ENCODE measurements around the gene GATD1.

The GATD1 gene

GRCh38 chr11:812390-812789 lies 35.1 kb upstream of the GATD1 start:
- DNase-seq (ENCODE audit: low read depth in 2 of 2) = no peak

- no peak for DNase-seq (ENCODE audit: low read depth in 2 of 2)
Observed at GRCh38 chr11:811446-812245, 34.4 kb upstream of the GATD1 start.

- no peak for DNase-seq (ENCODE audit: low read depth in 2 of 2)
Observed at GRCh38 chr11:810040-810567, 32.8 kb upstream of the GATD1 start.

GRCh38 chr11:809287-810039 lies 32.2 kb upstream of the GATD1 start, which contains the start of gene RPLP2:
TSS of gene RPLP2 (plus strand) at chr11:809967. CDS start at chr11:810235, 268 bp downstream.
- DNase-seq (ENCODE audit: low read depth in 2 of 2) = peak; percentile 95 to 96

GRCh38 chr11:808427-809286 lies 31.4 kb upstream of the GATD1 start:
- DNase-seq (ENCODE audit: low read depth in 2 of 2) = no peak

- DNase-seq (ENCODE audit: low read depth in 2 of 2) = no peak
Observed at GRCh38 chr11:804599-804964, 27.3 kb upstream of the GATD1 start.

GRCh38 chr11:803770-804598 lies 26.7 kb upstream of the GATD1 start:
- DNase-seq (ENCODE audit: low read depth in 2 of 2) = no peak

GRCh38 chr11:803467-803742 lies 26.1 kb upstream of the GATD1 start:
- no peak for DNase-seq (ENCODE audit: low read depth in 2 of 2)

GRCh38 chr11:802693-803466 lies 25.6 kb upstream of the GATD1 start:
- DNase-seq (ENCODE audit: low read depth in 2 of 2) = no peak

GRCh38 chr11:802018-802617 lies 24.8 kb upstream of the GATD1 start:
- DNase-seq (ENCODE audit: low read depth in 2 of 2) = no peak

GRCh38 chr11:801097-801780 lies 24.0 kb upstream of the GATD1 start:
- DNase-seq (ENCODE audit: low read depth in 2 of 2) = no peak

- DNase-seq (ENCODE audit: low read depth in 2 of 2) = no peak
Observed at GRCh38 chr11:800473-800872, 23.2 kb upstream of the GATD1 start.

GRCh38 chr11:799641-800316 lies 22.5 kb upstream of the GATD1 start:
- no peak for DNase-seq (ENCODE audit: low read depth in 2 of 2)

- DNase-seq (ENCODE audit: low read depth in 2 of 2) = peak; percentile 68
Observed at GRCh38 chr11:798093-798713, 20.9 kb upstream of the GATD1 start, which contains the start of gene SLC25A22. TSS of gene SLC25A22 (minus strand) at chr11:798281. CDS start at chr11:795006, 3,275 bp downstream.

- peak in 1 of 2 donors; percentile 50 for DNase-seq (ENCODE audit: low read depth in 2 of 2)
Observed at GRCh38 chr11:797296-798092, 20.2 kb upstream of the GATD1 start.

GRCh38 chr11:796565-797295 lies 19.4 kb upstream of the GATD1 start:
- DNase-seq (ENCODE audit: low read depth in 2 of 2) = no peak
